Liver (tissue), 2 donors: Measurements from ENCODE around the gene PRRT2.

Source experiments
- CTCF ChIP-seq: fragments of 150-350 bp; IDR thresholded peaks from 2 replicates; pipeline ENCODE4 v1.5.1; 2017; ENCODE audit warnings: improper control_type of control experiment, low read depth, low read length; ENCODE audit not compliant: missing input control
- FOXA1 ChIP-seq: IDR thresholded peaks from 2 replicates; pipeline ENCODE4 v1.6.1; 2016; ENCODE audit warnings: antibody characterized with exemption
- donor health status: healthy.

GRCh38 chr16:29821643-29822115 lies 9.7 kb downstream of the PRRT2 start:
- TF ChIP-seq FOXA1 (no peak), CTCF (no peak)
